Mucosa of descending colon (tissue), 3 donors: ENCODE measurements around the gene OR52B4. TPM values are rescaled to one million over a fixed set of nuclear protein-coding genes. Genes with fewer than 3 reads are reported as not detected.
A peak's percentile ranks its signal among the peaks of the same experiment; 100 is the strongest.
"Not testable (repeated sequence)": the region's sequence is repeated elsewhere in the genome, so short reads cannot be mapped to it uniquely, and the experiment has no call there.

ENCODE experiments used
- ATAC-seq: fragments of 200-7000 bp; cut with Tn5 transposase; one replicate; pipeline ENCODE4 v1.9.1; 2020; ENCODE audit warnings: mild to moderate bottlenecking, moderate library complexity
- DNase-seq, 3 donors: peaks; one replicate each; pipeline ENCODE4 v3.0.0-alpha.2; 2020
- H3K36me3 ChIP-seq: fragments of 200-600 bp; one replicate; pipeline ENCODE4 v1.8.0; 2021; ENCODE audit warnings: low read depth, mild to moderate bottlenecking
- H3K4me1 ChIP-seq: fragments of 200-600 bp; one replicate; pipeline ENCODE4 v1.8.0; 2021; ENCODE audit warnings: low read depth, mild to moderate bottlenecking
- H3K4me3 ChIP-seq: fragments of 200-600 bp; one replicate; pipeline ENCODE4 v1.8.0; 2021; ENCODE audit warnings: mild to moderate bottlenecking
- H3K9me3 ChIP-seq: fragments of 200-600 bp; one replicate; pipeline ENCODE4 v1.8.0; 2021; ENCODE audit warnings: mild to moderate bottlenecking
- CTCF ChIP-seq: fragments of 200-600 bp; IDR thresholded peaks from one replicate; pipeline ENCODE4 v1.8.0; 2022; ENCODE audit warnings: antibody characterized with exemption, mild to moderate bottlenecking
- intact Hi-C, 2 donors: fragments of 100-400 bp; cut with DNase I in 1 of 2; cut with micrococcal nuclease in 1 of 2; formaldehyde crosslinking; loops; one replicate each; pipeline versions ENCODE4 v1.11.0 to v1.11.1; 2022; cut with DNase I, micrococcal nuclease
- long read RNA-seq, 2 donors: library from polyadenylated mRNA; unstranded; transcript quantifications; one replicate each; pipeline ENCODE4 v2.0.0, GENCODE V29; 2019 to 2021
- total RNA-seq, 3 donors: library from RNA; stranded (reverse); fragmentation: NEBNext Ultra II Directional in 2 of 3; extraction: Animal tissue kit (Norgen Biotek cat#: 25700) in 2 of 3; gene quantifications; one replicate each; pipeline versions ENCODE4 v1.2.1 to v1.2.4, GENCODE V29; 2021 to 2023
- donor health status: DM: no; HTN: no; CAD: no; lungs with moderate emphysema.
- donor health status: DM: no; HTN: no; CAD: no.
- donor health status: DM: no; HTN: yes; CAD: no.

Gene OR52B4
- not detected for total RNA-seq
- long read RNA-seq, donor 1: 0 reads
- long read RNA-seq, donor 2: 0 reads

DNA sequence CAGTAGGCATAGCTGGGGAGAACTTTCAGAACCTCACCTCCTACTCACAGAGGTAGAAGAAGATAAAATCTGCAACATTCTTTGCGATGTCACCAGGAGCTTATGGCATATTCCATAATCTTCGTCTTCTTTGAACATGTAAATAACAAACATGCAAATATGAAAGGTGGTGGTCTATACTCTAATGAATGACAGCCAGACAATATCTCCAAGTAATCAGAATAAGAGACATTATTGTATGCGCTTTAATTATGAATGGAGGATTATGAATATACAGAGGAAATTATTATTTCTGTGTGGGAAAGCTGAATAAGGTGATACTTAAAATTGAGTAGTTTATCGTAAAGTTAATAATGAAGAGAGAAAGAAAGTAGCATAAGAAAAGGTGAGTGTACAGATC lies at the start of gene OR52B4:
TSS of gene OR52B4 (minus strand) at position 101 of the 400 bp plus-strand sequence. CDS start at position 10, 91 bp downstream.
- Histone ChIP-seq H3K4me3 (no peak within 1 kb of the TSS), H3K36me3 (no peaks in the 10 kb centered on the region), H3K4me1 (no peaks in the 10 kb centered on the region), H3K9me3 (no peaks in the 10 kb centered on the region)
- TF ChIP-seq CTCF: no peak
- no peak for DNase-seq
- intact Hi-C loops: no loop called here
- no peak for ATAC-seq

DNA sequence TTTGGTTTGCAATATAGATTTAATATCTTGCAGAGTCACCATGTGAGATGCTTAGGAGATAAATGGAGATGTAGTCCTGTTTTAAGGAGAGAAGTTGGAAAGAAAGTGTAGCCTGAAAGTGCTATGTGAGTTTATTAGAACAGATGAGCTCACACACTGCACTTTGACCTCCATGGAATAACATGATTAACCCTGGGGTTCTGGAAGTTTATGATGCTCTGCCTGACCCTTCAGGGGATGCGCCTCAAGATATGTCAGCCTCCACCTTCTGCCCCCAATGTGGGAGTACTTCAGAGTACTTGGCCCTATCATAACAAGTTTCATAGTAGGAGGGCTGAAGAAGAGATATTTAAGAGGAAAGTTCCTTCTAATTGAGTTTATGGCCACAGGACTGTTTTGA lies 48.6 kb upstream of the OR52B4 start:
- intact Hi-C loops: no loop called here
- H3K9me3 ChIP-seq: no peaks in the 10 kb centered on the region
- no peak overlapping the region for H3K4me3 ChIP-seq
- ATAC-seq (no peak), DNase-seq (no peak)
- TF ChIP-seq CTCF: no peak
- H3K36me3 ChIP-seq: no peaks in the 10 kb centered on the region
- H3K4me1 ChIP-seq: no peaks in the 10 kb centered on the region

GRCh38 chr11:4416306-4416705 lies 48.1 kb upstream of the OR52B4 start:
- H3K4me1 ChIP-seq: no peaks in the 10 kb centered on the region
- no peaks in the 10 kb centered on the region for H3K36me3 ChIP-seq
- no peak overlapping the region for H3K4me3 ChIP-seq
- no peak for DNase-seq
- H3K9me3 ChIP-seq: no peaks in the 10 kb centered on the region
- no peak for ATAC-seq
- intact Hi-C loops: no loop called here
- no peak for TF ChIP-seq CTCF

- H3K4me3 ChIP-seq, H3K36me3 ChIP-seq, DNase-seq, H3K9me3 ChIP-seq, ATAC-seq, H3K4me1 ChIP-seq, intact Hi-C loops: not testable (repeated sequence)
These were observed 38.0 kb upstream of the OR52B4 start for GRCh38 chr11:4406206-4406605.

DNA sequence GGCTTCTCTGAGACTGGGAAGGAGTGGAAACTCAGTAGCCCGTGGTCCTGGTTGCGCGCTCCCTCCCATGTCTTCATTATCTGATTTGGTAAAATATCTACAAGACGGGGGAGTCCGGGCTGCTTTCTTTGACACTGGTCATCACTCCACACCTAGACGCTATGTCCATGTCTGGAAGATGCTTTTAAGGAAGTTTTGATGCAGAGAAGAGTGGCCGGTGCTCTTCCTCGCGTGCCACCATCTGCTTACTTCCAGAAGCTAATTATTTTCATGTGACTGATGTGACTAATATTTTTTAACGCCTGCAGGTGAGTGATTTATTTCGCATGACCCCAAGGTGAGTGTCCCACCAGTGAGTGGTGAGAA lies 25.7 kb upstream of the OR52B4 start:
- intact Hi-C loops: no loop called here
- no peaks in the 10 kb centered on the region for H3K9me3 ChIP-seq
- peak; percentile 19 for ATAC-seq
- peaks cover 11% of the 10 kb centered on the region for H3K4me1 ChIP-seq
- DNase-seq: no peak
- TF ChIP-seq CTCF: no peak
- no peak overlapping the region for H3K4me3 ChIP-seq
- no peaks in the 10 kb centered on the region for H3K36me3 ChIP-seq

DNA sequence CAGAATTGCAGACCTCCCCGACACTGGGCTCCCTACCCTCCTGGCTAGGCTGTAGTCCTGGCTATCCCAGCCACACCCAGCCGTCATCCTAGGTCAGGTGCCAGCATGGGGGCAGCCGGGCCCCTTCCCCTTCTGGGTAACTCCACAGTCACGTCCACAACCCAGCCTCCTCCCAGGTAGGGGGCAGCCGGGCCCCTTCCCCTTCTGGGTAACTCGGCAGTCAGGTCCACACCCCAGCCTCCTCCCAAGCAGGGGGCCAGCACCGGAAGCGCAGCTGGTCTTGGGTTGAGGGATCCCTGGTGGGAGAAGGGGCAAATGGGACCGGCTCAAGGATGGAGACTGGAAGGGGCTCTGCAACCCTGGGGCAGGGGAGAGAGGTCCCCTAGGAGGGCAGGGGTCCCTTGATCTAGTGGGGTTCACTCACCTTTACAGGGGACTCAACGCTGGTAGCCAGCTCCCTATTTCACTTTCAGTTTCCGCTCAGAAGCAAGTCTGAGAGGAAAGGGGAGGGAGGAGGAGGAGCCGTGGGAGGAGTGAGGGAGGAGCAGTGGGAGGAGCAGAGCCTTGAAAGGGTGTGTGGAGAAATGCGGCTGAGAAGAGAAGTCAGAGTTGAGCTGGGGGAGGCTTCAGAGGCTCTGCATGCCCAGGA lies 25.1 kb upstream of the OR52B4 start, which contains the start of gene TRIM21:
TSS of gene TRIM21 (minus strand) at position 494 of the 649 bp plus-strand sequence. CDS start 3,293 bp downstream, outside the sequence.
- Histone ChIP-seq H3K9me3 (no peaks in the 10 kb centered on the region), H3K4me1 (peaks cover 11% of the 10 kb centered on the region), H3K4me3 (peak within 1 kb of the TSS; percentile 94), H3K36me3 (no peaks in the 10 kb centered on the region)
- DNase-seq: peak; percentile 83 to 93 (median 90)
- ATAC-seq: peak; percentile 100
- no peak for TF ChIP-seq CTCF
- intact Hi-C loops: no loop called here
